BLaER1 (cell line): ENCODE measurements around the gene CLTRN.
"Not testable (repeated sequence)": the region's sequence is repeated elsewhere in the genome, so short reads cannot be mapped to it uniquely, and the experiment has no call there.

Source experiments
- H3K27ac ChIP-seq: shearing (Covaris generic); formaldehyde crosslinking; 2 replicates; pipeline ENCODE4 v1.8.1; 2022
- H3K27me3 ChIP-seq: shearing (Covaris generic); formaldehyde crosslinking; 2 replicates; pipeline ENCODE4 v1.8.1; 2022
- H3K36me3 ChIP-seq: shearing (Covaris generic); formaldehyde crosslinking; 2 replicates; pipeline ENCODE4 v1.8.1; 2022
- H3K4me1 ChIP-seq: shearing (Covaris generic); formaldehyde crosslinking; 2 replicates; pipeline ENCODE4 v1.8.1; 2022
- H3K4me2 ChIP-seq: shearing (Covaris generic); formaldehyde crosslinking; 2 replicates; pipeline ENCODE4 v1.8.1; 2022
- H3K4me3 ChIP-seq: shearing (Covaris generic); formaldehyde crosslinking; 2 replicates; pipeline ENCODE4 v1.8.1; 2022
- H3K9ac ChIP-seq: shearing (Covaris generic); formaldehyde crosslinking; 2 replicates; pipeline ENCODE4 v1.8.1; 2022
- H3K9me3 ChIP-seq: shearing (Covaris generic); formaldehyde crosslinking; 2 replicates; pipeline ENCODE4 v1.8.1; 2022
- H4K20me1 ChIP-seq: shearing (Covaris generic); formaldehyde crosslinking; 2 replicates; pipeline ENCODE4 v1.8.1; 2022
- Cebpa-rat ChIP-seq: shearing (Covaris generic); IDR thresholded peaks from 2 replicates; pipeline ENCODE4 v1.8.1; 2022

The CLTRN gene

GRCh38 chrX:15664487-15665444 lies at the start of gene CLTRN:
Gene CLTRN, minus strand, starts transcription at chrX:15664805. Its CDS starts 30 bp downstream, at chrX:15664775.
- no peaks in the 10 kb centered on the region for H3K4me1 ChIP-seq
- H3K4me2 ChIP-seq, result no peak within 1 kb of the TSS
- H3K9me3 ChIP-seq, result no peaks in the 10 kb centered on the region
- H3K9ac ChIP-seq, result no peak within 1 kb of the TSS
- H3K27me3 ChIP-seq, result peaks cover 96% of the 10 kb centered on the region
- H3K4me3 ChIP-seq, result no peak within 1 kb of the TSS
- peaks cover 2% of the 10 kb centered on the region; the same call in 1 of the 2 replicates for H4K20me1 ChIP-seq
- no peak for TF ChIP-seq Cebpa-rat
- no peak within 1 kb of the TSS for H3K27ac ChIP-seq
- H3K36me3 ChIP-seq, result no peaks in the 10 kb centered on the region

- H3K4me2 ChIP-seq, H3K27me3 ChIP-seq, H3K9ac ChIP-seq, H3K9me3 ChIP-seq, H3K27ac ChIP-seq, H3K4me1 ChIP-seq, H3K4me3 ChIP-seq: not testable (repeated sequence)
- Histone ChIP-seq H3K36me3 (peaks cover 17% of the 10 kb centered on the region), H4K20me1 (peaks cover 44% of the 10 kb centered on the region; the same call in 1 of the 2 replicates)
These were observed 39.7 kb upstream of the CLTRN start for GRCh38 chrX:15704273-15704672.

- H3K4me2 ChIP-seq, H3K9ac ChIP-seq, H3K9me3 ChIP-seq, H3K27ac ChIP-seq, H3K4me1 ChIP-seq, H3K4me3 ChIP-seq, H3K27me3 ChIP-seq: not testable (repeated sequence)
- Histone ChIP-seq H3K36me3 (peaks cover 17% of the 10 kb centered on the region), H4K20me1 (peaks cover 46% of the 10 kb centered on the region; the same call in 1 of the 2 replicates)
These were observed 39.2 kb upstream of the CLTRN start for GRCh38 chrX:15703809-15704208.

- Histone ChIP-seq H3K4me1 (no peaks in the 10 kb centered on the region), H3K27ac (no peak overlapping the region), H4K20me1 (peaks cover 40% of the 10 kb centered on the region; the same call in 1 of the 2 replicates), H3K36me3 (peaks cover 17% of the 10 kb centered on the region), H3K9me3 (no peaks in the 10 kb centered on the region; the same call in 1 of the 2 replicates), H3K27me3 (no peaks in the 10 kb centered on the region), H3K4me3 (no peak overlapping the region), H3K4me2 (no peak overlapping the region), H3K9ac (no peak overlapping the region)
- TF ChIP-seq Cebpa-rat, result no peak
These were observed 38.1 kb upstream of the CLTRN start for GRCh38 chrX:15702488-15703371.

GRCh38 chrX:15696516-15696915 lies 31.9 kb upstream of the CLTRN start:
- peaks cover 67% of the 10 kb centered on the region for H4K20me1 ChIP-seq
- no peak for TF ChIP-seq Cebpa-rat
- no peaks in the 10 kb centered on the region for H3K27me3 ChIP-seq
- peaks cover 60% of the 10 kb centered on the region for H3K36me3 ChIP-seq
- peaks cover 8% of the 10 kb centered on the region for H3K9me3 ChIP-seq
- H3K9ac ChIP-seq, result no peak overlapping the region
- H3K27ac ChIP-seq, result no peak overlapping the region
- H3K4me3 ChIP-seq, result no peak overlapping the region
- H3K4me1 ChIP-seq, result peaks cover 13% of the 10 kb centered on the region
- no peak overlapping the region for H3K4me2 ChIP-seq

- Histone ChIP-seq H3K27ac (no peak overlapping the region), H3K36me3 (peaks cover 68% of the 10 kb centered on the region), H3K9ac (no peak overlapping the region)
These were observed 30.4 kb upstream of the CLTRN start for GRCh38 chrX:15694941-15695451.

GRCh38 chrX:15686818-15687685 lies 22.4 kb upstream of the CLTRN start:
- no peak overlapping the region for H3K9ac ChIP-seq
- H3K4me3 ChIP-seq, result no peak overlapping the region
- H3K9me3 ChIP-seq, result no peaks in the 10 kb centered on the region
- no peak overlapping the region for H3K4me2 ChIP-seq
- H3K4me1 ChIP-seq, result no peaks in the 10 kb centered on the region
- H4K20me1 ChIP-seq, result peaks cover 99% of the 10 kb centered on the region
- H3K36me3 ChIP-seq, result peaks cover 36% of the 10 kb centered on the region
- no peaks in the 10 kb centered on the region for H3K27me3 ChIP-seq
- no peak overlapping the region for H3K27ac ChIP-seq
- no peak for TF ChIP-seq Cebpa-rat

More at GRCh38 chrX:15694941-15695451, 30.4 kb upstream of the CLTRN start:
- H3K27me3 ChIP-seq, result no peaks in the 10 kb centered on the region
- TF ChIP-seq Cebpa-rat, result no peak
- H4K20me1 ChIP-seq, result peaks cover 76% of the 10 kb centered on the region
- H3K4me2 ChIP-seq, result peak overlapping the region; percentile 18; the same call in 1 of the 2 replicates
- no peak overlapping the region for H3K4me3 ChIP-seq
- peaks cover 13% of the 10 kb centered on the region for H3K4me1 ChIP-seq
- peaks cover 8% of the 10 kb centered on the region for H3K9me3 ChIP-seq

- Histone ChIP-seq H3K9ac (no peak overlapping the region), H3K36me3 (peaks cover 26% of the 10 kb centered on the region), H4K20me1 (peaks cover 100% of the 10 kb centered on the region), H3K4me2 (no peak overlapping the region), H3K9me3 (no peaks in the 10 kb centered on the region), H3K27me3 (no peaks in the 10 kb centered on the region), H3K4me3 (no peak overlapping the region), H3K4me1 (no peaks in the 10 kb centered on the region), H3K27ac (no peak overlapping the region)
- no peak for TF ChIP-seq Cebpa-rat
These were observed 18.6 kb upstream of the CLTRN start for GRCh38 chrX:15683193-15683592.

GRCh38 chrX:15681433-15681832 lies 16.8 kb upstream of the CLTRN start:
- no peak for TF ChIP-seq Cebpa-rat
- H3K9ac ChIP-seq, result no peak overlapping the region
- H3K36me3 ChIP-seq, result peaks cover 25% of the 10 kb centered on the region
- no peaks in the 10 kb centered on the region for H3K27me3 ChIP-seq
- no peaks in the 10 kb centered on the region for H3K9me3 ChIP-seq
- H3K27ac ChIP-seq, result no peak overlapping the region
- H3K4me1 ChIP-seq, result peaks cover 11% of the 10 kb centered on the region
- no peak overlapping the region for H3K4me2 ChIP-seq
- H4K20me1 ChIP-seq, result peaks cover 100% of the 10 kb centered on the region
- no peak overlapping the region for H3K4me3 ChIP-seq
